ENCODE results near the gene AOC2.
"Not testable (repeated sequence)": the region's sequence is repeated elsewhere in the genome, so short reads cannot be mapped to it uniquely, and the experiment has no call there.

The AOC2 gene

GRCh38 chr17:42853004-42853403 is 8.6 kb downstream of the AOC2 start:
- H3K36me3 ChIP-seq = no peaks in the 10 kb centered on the region
- peaks cover 8 to 14% of the 10 kb centered on the region in 2 experiments for H3K4me1 ChIP-seq (ENCODE audit: control insufficient read depth in 1 of 2, insufficient read depth in 1 of 2, low read depth in 1 of 2, low read length in 1 of 2)
- no peaks in the 10 kb centered on the region for H3K9me3 ChIP-seq
- no peak overlapping the region for H3K27ac ChIP-seq
- H3K27me3 ChIP-seq = no peaks in the 10 kb centered on the region
- H3K4me3 ChIP-seq (ENCODE audit: low read depth in 1 of 2, low read length in 1 of 2) = no peak overlapping the region
- TF ChIP-seq CTCF (IDR thresholded peaks at IDR 0.05) = no peak

GRCh38 chr17:42853597-42853967 is 9.2 kb downstream of the AOC2 start:
- Histone ChIP-seq H3K4me1 (ENCODE audit: control insufficient read depth in 1 of 2, insufficient read depth in 1 of 2, low read depth in 1 of 2, low read length in 1 of 2) (peaks cover 8 to 11% of the 10 kb centered on the region in 2 experiments), H3K36me3 (no peaks in the 10 kb centered on the region), H3K9me3 (no peaks in the 10 kb centered on the region)

GRCh38 chr17:42853968-42854790 is 9.8 kb downstream of the AOC2 start:
- H3K36me3 ChIP-seq = no peaks in the 10 kb centered on the region
- H3K4me1 ChIP-seq (ENCODE audit: control insufficient read depth in 1 of 2, insufficient read depth in 1 of 2, low read depth in 1 of 2, low read length in 1 of 2) = peaks cover 8 to 11% of the 10 kb centered on the region in 2 experiments
- H3K27ac ChIP-seq = no peak overlapping the region
- no peak for TF ChIP-seq CTCF (IDR thresholded peaks at IDR 0.05)
- no peaks in the 10 kb centered on the region for H3K9me3 ChIP-seq
- no peak overlapping the region for H3K4me3 ChIP-seq (ENCODE audit: low read depth in 1 of 2, low read length in 1 of 2)
- H3K27me3 ChIP-seq = no peaks in the 10 kb centered on the region

More at GRCh38 chr17:42853597-42853967, 9.2 kb downstream of the AOC2 start:
- TF ChIP-seq CTCF (IDR thresholded peaks at IDR 0.05) = no peak
- Histone ChIP-seq H3K27ac (no peak overlapping the region), H3K4me3 (ENCODE audit: low read depth in 1 of 2, low read length in 1 of 2) (no peak overlapping the region), H3K27me3 (no peaks in the 10 kb centered on the region)

GRCh38 chr17:42855048-42855596 is 10.7 kb downstream of the AOC2 start:
- TF ChIP-seq CTCF (IDR thresholded peaks at IDR 0.05) = no peak
- Histone ChIP-seq H3K4me3 (ENCODE audit: low read depth in 1 of 2, low read length in 1 of 2) (no peak overlapping the region), H3K27ac (peak overlapping the region; percentile 44), H3K9me3 (no peaks in the 10 kb centered on the region), H3K4me1 (ENCODE audit: control insufficient read depth in 1 of 2, insufficient read depth in 1 of 2, low read depth in 1 of 2, low read length in 1 of 2) (peaks cover 8 to 11% of the 10 kb centered on the region in 2 experiments), H3K36me3 (no peaks in the 10 kb centered on the region), H3K27me3 (no peaks in the 10 kb centered on the region)

- not testable (repeated sequence) for H3K9me3 ChIP-seq; H3K27me3 ChIP-seq; H3K27ac ChIP-seq; H3K36me3 ChIP-seq; H3K4me3 ChIP-seq (ENCODE audit: low read depth in 1 of 2, low read length in 1 of 2)
- peaks cover 8 to 11% of the 10 kb centered on the region in 2 experiments for H3K4me1 ChIP-seq (ENCODE audit: control insufficient read depth in 1 of 2, insufficient read depth in 1 of 2, low read depth in 1 of 2, low read length in 1 of 2)
Observed at GRCh38 chr17:42856093-42856492, 11.7 kb downstream of the AOC2 start.

- not testable (repeated sequence) for H3K9me3 ChIP-seq; H3K27me3 ChIP-seq; H3K27ac ChIP-seq; H3K36me3 ChIP-seq; H3K4me3 ChIP-seq (ENCODE audit: low read depth in 1 of 2, low read length in 1 of 2)
- peaks cover 8 to 11% of the 10 kb centered on the region in 2 experiments for H3K4me1 ChIP-seq (ENCODE audit: control insufficient read depth in 1 of 2, insufficient read depth in 1 of 2, low read depth in 1 of 2, low read length in 1 of 2)
Observed at GRCh38 chr17:42856516-42856915, 12.1 kb downstream of the AOC2 start.
